IMR-90 (cell line): Measurements from ENCODE around the gene EPOP. TPM values are rescaled to one million over a fixed set of nuclear protein-coding genes. Genes with fewer than 3 reads are reported as not detected.

ENCODE experiments used
- ATAC-seq: fragments of 200-7000 bp; cut with Tn5 transposase; 2 replicates; pipeline ENCODE4 v1.9.1; 2020; ENCODE audit warnings: low read depth, mild to moderate bottlenecking, moderate library complexity
- BruUV-seq: library from RNA; stranded (reverse); fragments of 400-500 nt; replicated peaks from 2 replicates; lab custom pipeline; 2021; lab: Mats Ljungman, UMichigan
- CTCF ChIA-PET: fragments of 300-600 bp; formaldehyde crosslinking; extraction: SDS; loops from one replicate; lab custom pipeline; 2021; ENCODE audit warnings: antibody characterized with exemption; lab: Yijun Ruan, JAX
- POLR2A ChIA-PET: fragments of 300-600 bp; sonication (Branson Sonifier 250); formaldehyde crosslinking; loops from one replicate; lab custom pipeline; 2022; ENCODE audit warnings: antibody characterized with exemption; ENCODE audit not compliant: unreplicated experiment; lab: Charles Lee
- DNase-seq: peaks from one replicate; pipeline ENCODE4 v3.0.0; 2013
- H2AFZ ChIP-seq: replicated peaks from 2 replicates; pipeline ENCODE3; 2013; ENCODE audit warnings: low read length, mild to moderate bottlenecking; ENCODE audit not compliant: poor library complexity
- H2AK5ac ChIP-seq: 2 replicates; pipeline ENCODE4 v1.6.1; 2013; ENCODE audit warnings: low read depth, low read length, inconsistent platforms
- H2AK9ac ChIP-seq: replicated peaks from 2 replicates; pipeline ENCODE3; 2013; ENCODE audit warnings: mild to moderate bottlenecking, low read depth, low read length, moderate library complexity; ENCODE audit not compliant: poor library complexity
- H2BK120ac ChIP-seq: 2 replicates; pipeline ENCODE4 v1.6.1; 2013; ENCODE audit warnings: low read depth, low read length, inconsistent platforms
- H2BK15ac ChIP-seq: 3 replicates; pipeline ENCODE4 v1.6.1; 2013; ENCODE audit warnings: low read depth, low read length, inconsistent platforms
- H2BK20ac ChIP-seq: 2 replicates; pipeline ENCODE4 v1.6.1; 2013; ENCODE audit warnings: low read depth, mild to moderate bottlenecking, inconsistent platforms, low read length, moderate library complexity
- H2BK5ac ChIP-seq: 2 replicates; pipeline ENCODE4 v1.6.1; 2013; ENCODE audit warnings: mild to moderate bottlenecking, low read depth, low read length, inconsistent platforms; ENCODE audit not compliant: poor library complexity, severe bottlenecking
- H3K14ac ChIP-seq: replicated peaks from 2 replicates; pipeline ENCODE4 v1.6.1; 2013; ENCODE audit warnings: low read depth, low read length, inconsistent platforms
- H3K18ac ChIP-seq: 2 replicates; pipeline ENCODE4 v1.6.1; 2013; ENCODE audit warnings: low read depth, low read length, control low read depth
- H3K23ac ChIP-seq: 2 replicates; pipeline ENCODE4 v1.6.1; 2013; ENCODE audit warnings: low read depth, low read length, inconsistent platforms
- H3K27ac ChIP-seq: 2 replicates; pipeline ENCODE4 v1.5.1; 2013; ENCODE audit warnings: mild to moderate bottlenecking, control low read depth, low read length; ENCODE audit not compliant: insufficient read depth
- H3K27me3 ChIP-seq: 2 replicates; pipeline ENCODE4 v1.6.1; 2013; ENCODE audit warnings: low read length; ENCODE audit not compliant: control insufficient read depth, insufficient read depth
- H3K36me3 ChIP-seq: 2 replicates; pipeline ENCODE4 v1.6.1; 2013; ENCODE audit warnings: low read length, mixed read lengths; ENCODE audit not compliant: control insufficient read depth, insufficient read depth
- H3K4ac ChIP-seq: 2 replicates; pipeline ENCODE4 v1.6.1; 2013; ENCODE audit warnings: low read depth, low read length, inconsistent platforms
- H3K4me1 ChIP-seq: 2 replicates; pipeline ENCODE4 v1.6.1; 2013; ENCODE audit warnings: low read length, mixed read lengths; ENCODE audit not compliant: control insufficient read depth, insufficient read depth
- H3K4me2 ChIP-seq: 2 replicates; pipeline ENCODE4 v1.6.1; 2013; ENCODE audit warnings: low read depth, mild to moderate bottlenecking, control low read depth, low read length, moderate library complexity
- H3K4me3 ChIP-seq: 2 replicates; pipeline ENCODE4 v1.5.1; 2013; ENCODE audit warnings: low read depth, mild to moderate bottlenecking, control low read depth, low read length, moderate library complexity; ENCODE audit not compliant: insufficient read depth
- H3K56ac ChIP-seq: 2 replicates; pipeline ENCODE4 v1.6.1; 2013; ENCODE audit warnings: low read length, inconsistent platforms; ENCODE audit not compliant: insufficient read depth; ENCODE audit errors: extremely low read depth
- H3K79me1 ChIP-seq, 2 experiments: 2 replicates each; pipeline ENCODE4 v1.6.1; 2013; ENCODE audit warnings: low read length in 2 of 2, inconsistent platforms in 1 of 2, low read depth in 1 of 2
- H3K9ac ChIP-seq: 2 replicates; pipeline ENCODE4 v1.6.1; 2013; ENCODE audit warnings: low read depth, low read length, control low read depth
- H3K9me1 ChIP-seq: 2 replicates; pipeline ENCODE4 v1.6.1; 2013; ENCODE audit warnings: low read length, inconsistent platforms; ENCODE audit not compliant: insufficient read depth
- H3K9me3 ChIP-seq: 2 replicates; pipeline ENCODE4 v1.6.1; 2013; ENCODE audit warnings: low read length; ENCODE audit not compliant: control insufficient read depth, insufficient read depth
- H4K20me1 ChIP-seq: 2 replicates; pipeline ENCODE4 v1.6.1; 2013; ENCODE audit warnings: low read length, inconsistent platforms; ENCODE audit not compliant: insufficient read depth
- H4K5ac ChIP-seq: 2 replicates; pipeline ENCODE4 v1.6.1; 2013; ENCODE audit warnings: mild to moderate bottlenecking, low read depth, low read length, control low read depth
- H4K8ac ChIP-seq, 2 experiments: 2 replicates each; pipeline ENCODE4 v1.6.1; 2013; ENCODE audit warnings: low read depth in 2 of 2, low read length in 2 of 2, control low read depth in 1 of 2, inconsistent platforms in 1 of 2
- H4K91ac ChIP-seq: 2 replicates; pipeline ENCODE4 v1.6.1; 2013; ENCODE audit warnings: low read depth, low read length, inconsistent platforms; ENCODE audit not compliant: insufficient read depth
- BHLHE40 ChIP-seq: fragments of 150-350 bp; IDR thresholded peaks from 2 replicates; pipeline ENCODE4 v1.6.1; 2016; ENCODE audit warnings: mild to moderate bottlenecking, low read depth, low read length
- CEBPB ChIP-seq: IDR thresholded peaks from 2 replicates; pipeline ENCODE4 v1.6.1; 2012; ENCODE audit warnings: low read depth, low read length, improper control_type of control experiment
- CHD1 ChIP-seq: IDR thresholded peaks from 2 replicates; pipeline ENCODE4 v1.6.1; 2012; ENCODE audit warnings: low read depth, low read length, improper control_type of control experiment
- ELK1 ChIP-seq: fragments of 150-350 bp; IDR thresholded peaks from 2 replicates; pipeline ENCODE4 v1.6.1; 2016; ENCODE audit warnings: low read depth, mild to moderate bottlenecking, low read length, moderate library complexity, borderline replicate concordance
- FOS ChIP-seq: fragments of 150-350 bp; IDR thresholded peaks from 2 replicates; pipeline ENCODE4 v1.6.1; 2016; ENCODE audit warnings: low read depth, low read length
- MAZ ChIP-seq: IDR thresholded peaks from 2 replicates; pipeline ENCODE4 v1.6.1; 2012; ENCODE audit warnings: low read depth, mild to moderate bottlenecking, low read length, improper control_type of control experiment, moderate library complexity, borderline replicate concordance
- MXI1 ChIP-seq: IDR thresholded peaks from 2 replicates; pipeline ENCODE4 v1.6.1; 2012; ENCODE audit warnings: low read depth, mild to moderate bottlenecking, low read length, moderate library complexity, borderline replicate concordance
- NFE2L2 ChIP-seq: fragments of 150-350 bp; IDR thresholded peaks from 2 replicates; pipeline ENCODE4 v1.6.1; 2016; ENCODE audit warnings: low read depth, mild to moderate bottlenecking, low read length
- POLR2A ChIP-seq: IDR thresholded peaks from 2 replicates; pipeline ENCODE4 v1.6.1; 2012; ENCODE audit warnings: mild to moderate bottlenecking, low read depth, low read length
- RAD21 ChIP-seq: IDR thresholded peaks from 2 replicates; pipeline ENCODE4 v1.6.1; 2012; ENCODE audit warnings: low read length, improper control_type of control experiment
- RCOR1 ChIP-seq: IDR thresholded peaks from 2 replicates; pipeline ENCODE4 v1.6.1; 2012; ENCODE audit warnings: mild to moderate bottlenecking, low read length, improper control_type of control experiment; ENCODE audit not compliant: insufficient replicate concordance
- RFX5 ChIP-seq: IDR thresholded peaks from 2 replicates; pipeline ENCODE4 v1.8.0; 2012; ENCODE audit warnings: low read depth, mild to moderate bottlenecking, low read length, moderate library complexity
- SMC3 ChIP-seq: fragments of 150-350 bp; IDR thresholded peaks from 2 replicates; pipeline ENCODE4 v1.6.1; 2016; ENCODE audit warnings: low read depth, mild to moderate bottlenecking, antibody characterized with exemption, low read length, moderate library complexity
- WGBS, 2 experiments: methylation state at CpG; one replicate each; pipeline versions ENCODE4 v1.1.5 to v1.1.7; 2013; ENCODE audit warnings: missing lambda C conversion rate in 2 of 2; ENCODE audit not compliant: insufficient read length in 1 of 2; ENCODE audit errors: extremely low coverage in 2 of 2; 5-methylcytosine and 5-hydroxymethylcytosine counted together
- dilution Hi-C: fragments of 300-500 bp; cut with HindIII; formaldehyde crosslinking; loops from one replicate; pipeline ENCODE4 v1.14.3; 2018; ENCODE audit warnings: low sequenced_read_pairs; ENCODE audit not compliant: unreplicated experiment
- in situ Hi-C: fragments of 300-500 bp; cut with MboI; formaldehyde crosslinking; loops from 3 replicates; pipeline ENCODE4 v1.14.3; 2019; ENCODE audit warnings: low sequenced_read_pairs, inconsistent platforms, mixed read lengths
- intact Hi-C: fragments of 100-400 bp; cut with micrococcal nuclease; formaldehyde crosslinking; loops from 2 replicates; pipeline ENCODE4 v1.10.0; 2022
- polyA plus RNA-seq, 3 experiments: library from polyadenylated mRNA; depleted of rRNA; stranded (reverse); fragments of >200 nt; gene quantifications; 2 replicates each; pipeline ENCODE4 v1.2.3, GENCODE V29; 2012; ENCODE audit warnings: low replicate concordance in 1 of 3
- total RNA-seq: library from RNA; depleted of rRNA; stranded (reverse); fragments of >200 nt; gene quantifications from 2 replicates; pipeline ENCODE4 v1.2.3, GENCODE V29; 2012
- TF ChIP-seq, protein P1 (sequence below): conservative IDR thresholded peaks from 2 replicates; pipeline ENCODE4 v1.5.1; 2012; ENCODE audit warnings: mild to moderate bottlenecking, low read depth, low read length, improper control_type of control experiment

EPOP gene
- total and polyA plus RNA-seq, 2 of the 4 experiments (the other 2 are of a cell fraction) = 0.36 to 0.82 TPM

DNA sequence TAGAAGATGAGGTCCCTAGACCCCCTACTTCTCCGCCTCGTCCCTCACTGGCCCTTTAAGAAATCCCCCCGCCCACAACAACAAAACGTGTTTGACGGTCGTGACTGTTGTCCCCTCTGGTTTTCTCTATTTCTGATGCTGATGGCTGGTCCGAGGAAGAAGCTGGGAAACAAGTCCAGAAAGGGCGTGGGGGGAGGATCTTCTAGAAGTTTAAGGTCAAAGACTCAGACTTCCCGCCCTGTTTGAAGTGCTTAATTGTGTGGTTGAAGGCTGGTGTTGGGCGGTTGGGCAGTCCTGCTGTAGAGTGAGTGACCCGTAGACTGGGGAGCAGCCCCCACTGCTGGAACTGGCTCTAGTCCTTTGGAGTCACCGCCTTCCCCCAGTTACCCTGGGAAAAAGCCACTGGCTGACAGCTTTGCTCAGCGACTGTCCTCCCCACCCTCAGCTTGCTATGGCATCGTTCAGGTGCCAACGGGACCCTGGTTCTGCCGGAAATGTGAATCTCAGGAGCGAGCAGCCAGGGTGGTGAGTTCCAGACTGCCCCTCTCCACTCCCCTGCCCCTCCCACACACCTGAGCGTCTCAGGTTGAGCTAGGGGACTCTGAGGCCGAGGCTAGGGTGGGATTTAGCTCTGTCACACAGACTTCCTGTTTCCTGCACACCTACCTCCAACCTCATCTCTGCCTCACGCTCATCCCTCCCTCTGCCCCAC, 31.9 kb upstream of the EPOP start:
- Histone ChIP-seq H2BK20ac (no peak overlapping the region), H3K27ac (peak overlapping the region; percentile 3; the same call in 1 of the 2 replicates), H4K91ac (no peak overlapping the region), H3K23ac (peak overlapping the region; percentile 86; the same call in 1 of the 2 replicates), H3K9ac (peak overlapping the region; percentile 71), H3K9me1 (peaks cover 7% of the 10 kb centered on the region; the same call in 1 of the 2 replicates), H3K79me1 (peaks cover 22 to 69% of the 10 kb centered on the region in 2 experiments; a peak in 3 of 4 replicates), H3K14ac (0 out of 2 replicates have a peak overlapping the region, but pooled peaks have one; percentile 14), H3K36me3 (peaks cover 20% of the 10 kb centered on the region; the same call in 1 of the 2 replicates), H3K18ac (no peak overlapping the region), H4K8ac (peak overlapping the region in 1 of 2 experiments; percentile 29; a peak in 1 of 4 replicates), H3K4ac (peak overlapping the region; percentile 48), H2AFZ (peak overlapping the region; percentile 90), H3K9me3 (no peaks in the 10 kb centered on the region), H3K4me3 (peak overlapping the region; percentile 68), H3K4me1 (peaks cover 11% of the 10 kb centered on the region), H3K27me3 (no peaks in the 10 kb centered on the region), H2BK120ac (no peak overlapping the region), H4K20me1 (peaks cover 27% of the 10 kb centered on the region; the same call in 1 of the 2 replicates), H2AK9ac (peak overlapping the region; percentile 97), H3K56ac (no peak overlapping the region), H3K4me2 (peak overlapping the region; percentile 93), H4K5ac (no peak overlapping the region), H2BK15ac (0 out of 3 replicates have a peak overlapping the region, but pooled peaks have one; percentile 36), H2AK5ac (peak overlapping the region; percentile 27), H2BK5ac (no peak overlapping the region)
- DNase-seq = no peak
- dilution Hi-C loops = no loop called here
- in situ Hi-C loops = no loop called here
- CTCF ChIA-PET = no interaction called here
- no peak for ATAC-seq
- WGBS, 2 experiments = 38% methylated on average over 3 of the region's 20 CpGs; no CpG with 5 or more reads in 1 of the 2 experiments
- BruUV-seq = no TSS peak
- POLR2A ChIA-PET = no interaction called here
- intact Hi-C loops = no loop called here
- no peak for TF ChIP-seq POLR2A
- TF ChIP-seq RAD21 = no peak
- TF ChIP-seq SMC3 = no peak
- no peak for TF ChIP-seq MXI1
- TF ChIP-seq MAZ = no peak
- TF ChIP-seq NFE2L2 = no peak
- no peak for TF ChIP-seq RCOR1
- TF ChIP-seq, protein P1, sequence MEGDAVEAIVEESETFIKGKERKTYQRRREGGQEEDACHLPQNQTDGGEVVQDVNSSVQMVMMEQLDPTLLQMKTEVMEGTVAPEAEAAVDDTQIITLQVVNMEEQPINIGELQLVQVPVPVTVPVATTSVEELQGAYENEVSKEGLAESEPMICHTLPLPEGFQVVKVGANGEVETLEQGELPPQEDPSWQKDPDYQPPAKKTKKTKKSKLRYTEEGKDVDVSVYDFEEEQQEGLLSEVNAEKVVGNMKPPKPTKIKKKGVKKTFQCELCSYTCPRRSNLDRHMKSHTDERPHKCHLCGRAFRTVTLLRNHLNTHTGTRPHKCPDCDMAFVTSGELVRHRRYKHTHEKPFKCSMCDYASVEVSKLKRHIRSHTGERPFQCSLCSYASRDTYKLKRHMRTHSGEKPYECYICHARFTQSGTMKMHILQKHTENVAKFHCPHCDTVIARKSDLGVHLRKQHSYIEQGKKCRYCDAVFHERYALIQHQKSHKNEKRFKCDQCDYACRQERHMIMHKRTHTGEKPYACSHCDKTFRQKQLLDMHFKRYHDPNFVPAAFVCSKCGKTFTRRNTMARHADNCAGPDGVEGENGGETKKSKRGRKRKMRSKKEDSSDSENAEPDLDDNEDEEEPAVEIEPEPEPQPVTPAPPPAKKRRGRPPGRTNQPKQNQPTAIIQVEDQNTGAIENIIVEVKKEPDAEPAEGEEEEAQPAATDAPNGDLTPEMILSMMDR = no peak
- no peak for TF ChIP-seq CEBPB
- TF ChIP-seq RFX5 = no peak
- TF ChIP-seq CHD1 = no peak
- no peak for TF ChIP-seq ELK1
- TF ChIP-seq BHLHE40 = no peak
- no peak for TF ChIP-seq FOS
